ENCODE results near the gene CFAP58. TPM values are rescaled to one million over a fixed set of nuclear protein-coding genes. Genes with fewer than 3 reads are reported as not detected.

Gene CFAP58
- total and polyA plus RNA-seq, 2 donors (not counting 1 experiment from before 2014, with no cell fraction given), result not detected

- TF ChIP-seq CTCF (IDR thresholded peaks at IDR 0.05), result no peak
- TF ChIP-seq EZH2 (IDR thresholded peaks at IDR 0.05; ENCODE audit: borderline replicate concordance, insufficient read depth, low read depth, low read length, poor library complexity, severe bottlenecking), result no peak
- no peaks in the 10 kb centered on the region for H4K20me1 ChIP-seq (ENCODE audit: control insufficient read depth, insufficient read depth, low read length, poor library complexity, severe bottlenecking)
- ATAC-seq (ENCODE audit: low read depth) (no peak), DNase-seq (no peak)
- CTCF ChIA-PET, result no interaction called here
- POLR2A ChIA-PET, result no interaction called here
- WGBS (ENCODE audit: insufficient coverage), result 100% methylated on average over 2 of the region's 6 CpGs
- H2AFZ ChIP-seq (ENCODE audit: insufficient read depth, low read depth, low read length, poor library complexity, severe bottlenecking), result no peak overlapping the region
- no peak overlapping the region for H3K27ac Mint-ChIP-seq
- H3K4me1 Mint-ChIP-seq, result no peaks in the 10 kb centered on the region
- H3K27me3 ChIP-seq (replicated peaks in 1 of 4; ENCODE audit: control extremely low read depth in 1 of 4, control insufficient read depth in 3 of 4, insufficient read depth in 4 of 4, low read length in 3 of 4), result peaks cover 0 to 5% (median 2%) of the 10 kb centered on the region in 4 experiments
- no peaks in the 10 kb centered on the region for H3K36me3 ChIP-seq (replicated peaks in 1 of 2; ENCODE audit: control extremely low read depth in 1 of 2, control insufficient read depth in 1 of 2, extremely low read depth in 1 of 2, insufficient read depth in 2 of 2, low read length in 1 of 2)
- intact Hi-C loops (cut with micrococcal nuclease), result no loop called here
- no peaks in the 10 kb centered on the region for H3K79me2 ChIP-seq (ENCODE audit: control insufficient read depth, insufficient read depth, low read length)
- peaks cover 35% of the 10 kb centered on the region for H3K27me3 Mint-ChIP-seq
- no peaks in the 10 kb centered on the region for H3K4me1 ChIP-seq (ENCODE audit: control insufficient read depth in 2 of 2, insufficient read depth in 2 of 2, low read length in 2 of 2)
- no peak overlapping the region for H3K4me3 Mint-ChIP-seq
- no peak overlapping the region for H3K9ac ChIP-seq (ENCODE audit: low read length)
- no peaks in the 10 kb centered on the region for H3K9me3 ChIP-seq (ENCODE audit: control extremely low read depth in 1 of 3, control insufficient read depth in 2 of 3, insufficient read depth in 1 of 3, low read length in 2 of 3)
- H3K4me2 ChIP-seq (replicated peaks; ENCODE audit: low read depth, low read length, poor library complexity, severe bottlenecking), result no peak overlapping the region
- no peak overlapping the region for H3K27ac ChIP-seq (ENCODE audit: low read length in 2 of 2)
- no peak overlapping the region for H3K4me3 ChIP-seq (ENCODE audit: control extremely low read depth in 1 of 5, extremely low read depth in 1 of 5, insufficient read depth in 1 of 5, low read depth in 2 of 5, low read length in 4 of 5)
- H3K9me3 Mint-ChIP-seq (ENCODE audit: insufficient read depth), result no peaks in the 10 kb centered on the region
Observed at GRCh38 chr10:104483582-104483981, 129.9 kb downstream of the CFAP58 start.

- no peaks in the 10 kb centered on the region for H3K9me3 ChIP-seq (ENCODE audit: control extremely low read depth in 1 of 3, control insufficient read depth in 2 of 3, insufficient read depth in 1 of 3, low read length in 2 of 3)
- no peak overlapping the region for H3K4me2 ChIP-seq (replicated peaks; ENCODE audit: low read depth, low read length, poor library complexity, severe bottlenecking)
- Mint-ChIP-seq H3K4me3 (no peak overlapping the region), H3K27me3 (peaks cover 41% of the 10 kb centered on the region), H3K4me1 (no peaks in the 10 kb centered on the region), H3K9me3 (ENCODE audit: insufficient read depth) (no peaks in the 10 kb centered on the region), H3K27ac (no peak overlapping the region)
- H3K9ac ChIP-seq (ENCODE audit: low read length), result no peak overlapping the region
- no peak overlapping the region for H3K4me3 ChIP-seq (ENCODE audit: control extremely low read depth in 1 of 5, extremely low read depth in 1 of 5, insufficient read depth in 1 of 5, low read depth in 2 of 5, low read length in 4 of 5)
- WGBS (ENCODE audit: insufficient coverage), result 83% methylated on average over 2 of the region's 3 CpGs
- ChIA-PET POLR2A (no interaction called here), CTCF (no interaction called here)
- no peaks in the 10 kb centered on the region for H3K36me3 ChIP-seq (replicated peaks in 1 of 2; ENCODE audit: control extremely low read depth in 1 of 2, control insufficient read depth in 1 of 2, extremely low read depth in 1 of 2, insufficient read depth in 2 of 2, low read length in 1 of 2)
- TF ChIP-seq CTCF (IDR thresholded peaks at IDR 0.05) (no peak), EZH2 (IDR thresholded peaks at IDR 0.05; ENCODE audit: borderline replicate concordance, insufficient read depth, low read depth, low read length, poor library complexity, severe bottlenecking) (no peak)
- no peaks in the 10 kb centered on the region for H3K79me2 ChIP-seq (ENCODE audit: control insufficient read depth, insufficient read depth, low read length)
- H4K20me1 ChIP-seq (ENCODE audit: control insufficient read depth, insufficient read depth, low read length, poor library complexity, severe bottlenecking), result no peaks in the 10 kb centered on the region
- ATAC-seq (ENCODE audit: low read depth), result no peak
- no peak for DNase-seq
- intact Hi-C loops (cut with micrococcal nuclease), result no loop called here
- H3K4me1 ChIP-seq (ENCODE audit: control insufficient read depth in 2 of 2, insufficient read depth in 2 of 2, low read length in 2 of 2), result no peaks in the 10 kb centered on the region
- peaks cover 0 to 5% (median 2%) of the 10 kb centered on the region in 4 experiments for H3K27me3 ChIP-seq (replicated peaks in 1 of 4; ENCODE audit: control extremely low read depth in 1 of 4, control insufficient read depth in 3 of 4, insufficient read depth in 4 of 4, low read length in 3 of 4)
- H2AFZ ChIP-seq (ENCODE audit: insufficient read depth, low read depth, low read length, poor library complexity, severe bottlenecking), result no peak overlapping the region
- H3K27ac ChIP-seq (ENCODE audit: low read length in 2 of 2), result no peak overlapping the region
Observed at GRCh38 chr10:104485632-104486031, 132.0 kb downstream of the CFAP58 start.

Measured in B cell (primary cell).